ENCODE measurements around the gene FREM2. TPM values are rescaled to one million over a fixed set of nuclear protein-coding genes. Genes with fewer than 3 reads are reported as not detected.

The FREM2 gene
- total RNA-seq, 3 donors from 2014 or later (not counting 1 experiment from before 2014, with no cell fraction given), result not detected

GRCh38 chr13:38819053-38819452 is 132.2 kb downstream of the FREM2 start:
- intact Hi-C loops (cut with micrococcal nuclease), result no loop called here
- Mint-ChIP-seq H3K27me3 (ENCODE audit: low read depth in 2 of 2) (no peaks in the 10 kb centered on the region), H3K4me3 (no peak overlapping the region), H3K36me3 (no peaks in the 10 kb centered on the region), H3K4me1 (no peaks in the 10 kb centered on the region), H3K27ac (no peak overlapping the region), H3K9me3 (peaks cover 9 to 21% of the 10 kb centered on the region in 2 donors)
- no peak for TF ChIP-seq CTCF (IDR thresholded peaks at IDR 0.05)
- H3K27ac ChIP-seq (ENCODE audit: low read length), result no peak overlapping the region
- no peak overlapping the region for H3K4me3 ChIP-seq (ENCODE audit: low read length)
- no peaks in the 10 kb centered on the region for H3K27me3 ChIP-seq (ENCODE audit: control insufficient read depth, insufficient read depth, low read length)
- H3K36me3 ChIP-seq (ENCODE audit: control insufficient read depth, insufficient read depth, low read length), result no peaks in the 10 kb centered on the region
- no peaks in the 10 kb centered on the region for H3K9me3 ChIP-seq (ENCODE audit: control insufficient read depth, insufficient read depth, low read length)
- no peak for ATAC-seq
- no peak for DNase-seq
- no peaks in the 10 kb centered on the region for H3K4me1 ChIP-seq (ENCODE audit: control insufficient read depth, insufficient read depth, low read length)
- 40% methylated on average over 1 of the region's 1 CpG for WGBS (ENCODE audit: insufficient coverage)

- no peaks in the 10 kb centered on the region for H3K27me3 Mint-ChIP-seq (ENCODE audit: low read depth in 2 of 2)
- DNase-seq (no peak), ATAC-seq (no peak)
- no peaks in the 10 kb centered on the region for H3K36me3 Mint-ChIP-seq
- H3K4me3 Mint-ChIP-seq, result no peak overlapping the region
- no peaks in the 10 kb centered on the region for H3K36me3 ChIP-seq (ENCODE audit: control insufficient read depth, insufficient read depth, low read length)
- H3K4me3 ChIP-seq (ENCODE audit: low read length), result no peak overlapping the region
- H3K27ac ChIP-seq (ENCODE audit: low read length), result no peak overlapping the region
- no CpG with 5 or more reads among the region's 2 CpGs for WGBS (ENCODE audit: insufficient coverage)
- TF ChIP-seq CTCF (IDR thresholded peaks at IDR 0.05), result no peak
- no peaks in the 10 kb centered on the region for H3K4me1 Mint-ChIP-seq
- no peak overlapping the region for H3K27ac Mint-ChIP-seq
- H3K9me3 Mint-ChIP-seq, result peaks cover 8 to 21% of the 10 kb centered on the region in 2 donors
- H3K27me3 ChIP-seq (ENCODE audit: control insufficient read depth, insufficient read depth, low read length), result no peaks in the 10 kb centered on the region
- intact Hi-C loops (cut with micrococcal nuclease), result no loop called here
- no peaks in the 10 kb centered on the region for H3K4me1 ChIP-seq (ENCODE audit: control insufficient read depth, insufficient read depth, low read length)
- no peaks in the 10 kb centered on the region for H3K9me3 ChIP-seq (ENCODE audit: control insufficient read depth, insufficient read depth, low read length)
Measured at GRCh38 chr13:38819596-38819995, 132.7 kb downstream of the FREM2 start.

GRCh38 chr13:38821770-38822551 is 135.1 kb downstream of the FREM2 start:
- 84% methylated on average over 7 of the region's 8 CpGs for WGBS (ENCODE audit: insufficient coverage)
- intact Hi-C loops (cut with micrococcal nuclease), result no loop called here
- Mint-ChIP-seq H3K4me3 (no peak overlapping the region), H3K36me3 (no peaks in the 10 kb centered on the region), H3K27me3 (ENCODE audit: low read depth in 2 of 2) (no peaks in the 10 kb centered on the region), H3K9me3 (peaks cover 8 to 16% of the 10 kb centered on the region in 2 donors), H3K4me1 (no peaks in the 10 kb centered on the region), H3K27ac (no peak overlapping the region)
- DNase-seq (no peak), ATAC-seq (no peak)
- no peaks in the 10 kb centered on the region for H3K9me3 ChIP-seq (ENCODE audit: control insufficient read depth, insufficient read depth, low read length)
- no peak for TF ChIP-seq CTCF (IDR thresholded peaks at IDR 0.05)
- H3K4me3 ChIP-seq (ENCODE audit: low read length), result no peak overlapping the region
- no peak overlapping the region for H3K27ac ChIP-seq (ENCODE audit: low read length)
- no peaks in the 10 kb centered on the region for H3K4me1 ChIP-seq (ENCODE audit: control insufficient read depth, insufficient read depth, low read length)
- H3K36me3 ChIP-seq (ENCODE audit: control insufficient read depth, insufficient read depth, low read length), result no peaks in the 10 kb centered on the region
- H3K27me3 ChIP-seq (ENCODE audit: control insufficient read depth, insufficient read depth, low read length), result no peaks in the 10 kb centered on the region

- Mint-ChIP-seq H3K27ac (no peak overlapping the region), H3K9me3 (peaks cover 9 to 10% of the 10 kb centered on the region in 2 donors), H3K4me3 (no peak overlapping the region), H3K36me3 (no peaks in the 10 kb centered on the region), H3K4me1 (no peaks in the 10 kb centered on the region), H3K27me3 (ENCODE audit: low read depth in 2 of 2) (no peaks in the 10 kb centered on the region)
- DNase-seq, result no peak
- no peaks in the 10 kb centered on the region for H3K27me3 ChIP-seq (ENCODE audit: control insufficient read depth, insufficient read depth, low read length)
- no peak overlapping the region for H3K4me3 ChIP-seq (ENCODE audit: low read length)
- TF ChIP-seq CTCF (IDR thresholded peaks at IDR 0.05), result no peak
- H3K4me1 ChIP-seq (ENCODE audit: control insufficient read depth, insufficient read depth, low read length), result no peaks in the 10 kb centered on the region
- intact Hi-C loops (cut with micrococcal nuclease), result no loop called here
- H3K9me3 ChIP-seq (ENCODE audit: control insufficient read depth, insufficient read depth, low read length), result no peaks in the 10 kb centered on the region
- ATAC-seq, result no peak
- no peak overlapping the region for H3K27ac ChIP-seq (ENCODE audit: low read length)
- no peaks in the 10 kb centered on the region for H3K36me3 ChIP-seq (ENCODE audit: control insufficient read depth, insufficient read depth, low read length)
- WGBS (ENCODE audit: insufficient coverage), result 77% methylated on average over 3 of the region's 4 CpGs
Measured at GRCh38 chr13:38824342-38824741, 137.5 kb downstream of the FREM2 start.

All from natural killer cell (primary cell).